HCT116 (cell line): ENCODE results near the gene ASS1. TPM values are rescaled to one million over a fixed set of nuclear protein-coding genes. Genes with fewer than 3 reads are reported as not detected.

ENCODE experiments used
- ATAC-seq: fragments of 200-7000 bp; cut with Tn5 transposase; 2 replicates; pipeline ENCODE4 v1.9.1; 2020; ENCODE audit warnings: mild to moderate bottlenecking, moderate library complexity
- BruUV-seq: library from RNA; stranded (reverse); fragments of 400-500 nt; replicated peaks from 2 replicates; lab custom pipeline; 2021; lab: Mats Ljungman, UMichigan
- CTCF ChIA-PET: fragments of 300-600 bp; sonication (Branson Sonifier 250); formaldehyde crosslinking; loops from one replicate; lab custom pipeline; 2021; ENCODE audit warnings: antibody characterized with exemption; lab: Charles Lee
- POLR2A ChIA-PET: fragments of 300-600, 350-600 bp; sonication (Branson Sonifier 250); formaldehyde crosslinking; loops from one replicate; lab custom pipeline; 2021; ENCODE audit warnings: antibody characterized with exemption; lab: Charles Lee
- RAD21 ChIA-PET, 2 experiments: fragments of 300-600 bp; sonication (Branson Sonifier 250); formaldehyde crosslinking; loops; one replicate each; lab custom pipeline; 2023; ENCODE audit warnings: low total read pairs in 2 of 2; ENCODE audit not compliant: uncharacterized antibody in 2 of 2, unreplicated experiment in 2 of 2, low non-redundant PET in 1 of 2; lab: Charles Lee
- DNase-seq: peaks from one replicate; pipeline ENCODE4 v3.0.0-alpha.2; 2010; ENCODE audit warnings: low read depth, low spot score
- H2AFZ ChIP-seq: fragments of 200-600 bp; shearing (Covaris generic), sonication (generic); 2 replicates; pipeline ENCODE4 v1.6.1; 2017; ENCODE audit warnings: low read depth, mixed run types, mixed read lengths, antibody characterized with exemption, low read length; ENCODE audit not compliant: poor library complexity, severe bottlenecking
- H3K27ac ChIP-seq: 2 replicates; pipeline ENCODE4 v1.5.1; 2012; ENCODE audit warnings: low read depth, low read length
- H3K27me3 ChIP-seq: fragments of 200-600 bp; sonication (generic); 2 replicates; pipeline ENCODE4 v1.6.1; 2016; ENCODE audit warnings: mixed run types, low read length, mixed read lengths; ENCODE audit not compliant: insufficient read depth
- H3K36me3 ChIP-seq, 2 experiments: fragments of 200-500 bp in 1 of 2; fragments of 200-600 bp in 1 of 2; sonication (Bioruptor generic) in 1 of 2; sonication (generic) in 1 of 2; 2 replicates each; pipeline versions ENCODE4 v1.5.1 to v1.6.1; 2014 to 2016; ENCODE audit warnings: low read length in 2 of 2, inconsistent platforms in 1 of 2, mixed read lengths in 1 of 2, mixed run types in 1 of 2; ENCODE audit not compliant: insufficient read depth in 2 of 2, control insufficient read depth in 1 of 2
- H3K4me1 ChIP-seq, 2 experiments: fragments of 200-600 bp in 1 of 2; sonication (generic) in 1 of 2; 2 replicates each; pipeline versions ENCODE4 v1.5.1 to v1.6.1; 2012 to 2017; ENCODE audit warnings: low read length in 2 of 2, inconsistent platforms in 1 of 2, mild to moderate bottlenecking in 1 of 2, mixed read lengths in 1 of 2, mixed run types in 1 of 2, moderate library complexity in 1 of 2; ENCODE audit not compliant: insufficient read depth in 2 of 2, control insufficient read depth in 1 of 2
- H3K4me2 ChIP-seq: fragments of 200-600 bp; sonication (generic); 2 replicates; pipeline ENCODE4 v1.6.1; 2017; ENCODE audit warnings: mixed run types, low read length, mixed read lengths
- H3K4me3 ChIP-seq, 2 experiments: fragments of 200-600 bp in 1 of 2; sonication (generic) in 1 of 2; replicated peaks in 1 of 2; 2 replicates each; pipeline ENCODE4 v1.5.1; 2011 to 2016; ENCODE audit warnings: low read length in 2 of 2, control low read depth in 1 of 2, low read depth in 1 of 2, mild to moderate bottlenecking in 1 of 2, mixed read lengths in 1 of 2, mixed run types in 1 of 2
- H3K79me2 ChIP-seq: fragments of 200-600 bp; sonication (generic); 2 replicates; pipeline ENCODE4 v1.6.1; 2017; ENCODE audit warnings: mild to moderate bottlenecking, mixed run types, low read length, moderate library complexity, mixed read lengths; ENCODE audit not compliant: insufficient read depth
- H3K9ac ChIP-seq: fragments of 200-600 bp; sonication (generic); 2 replicates; pipeline ENCODE4 v1.6.1; 2016; ENCODE audit warnings: low read length, mixed read lengths
- H3K9me2 ChIP-seq: fragments of 200-600 bp; sonication (generic), shearing (Covaris generic); 2 replicates; pipeline ENCODE4 v1.6.1; 2017; ENCODE audit warnings: mixed run types, mild to moderate bottlenecking, moderate library complexity; ENCODE audit not compliant: insufficient read depth
- H3K9me3 ChIP-seq, 2 experiments: fragments of 200-500 bp in 1 of 2; fragments of 200-600 bp in 1 of 2; sonication (Bioruptor generic) in 1 of 2; sonication (generic) in 1 of 2; 2 replicates each; pipeline ENCODE4 v1.6.1; 2014 to 2017; ENCODE audit warnings: low read length in 2 of 2, mixed read lengths in 2 of 2, inconsistent platforms in 1 of 2, low read depth in 1 of 2, mild to moderate bottlenecking in 1 of 2, mixed run types in 1 of 2, moderate library complexity in 1 of 2; ENCODE audit not compliant: control insufficient read depth in 1 of 2, insufficient read depth in 1 of 2
- H4K20me1 ChIP-seq: fragments of 200-600 bp; sonication (generic), shearing (Covaris generic); 2 replicates; pipeline ENCODE4 v1.6.1; 2017; ENCODE audit warnings: mixed run types, mild to moderate bottlenecking, moderate library complexity; ENCODE audit not compliant: insufficient read depth
- CEBPB ChIP-seq: IDR thresholded peaks from 2 replicates; pipeline ENCODE4 v1.6.1; 2012; ENCODE audit warnings: low read depth
- ELF1 ChIP-seq: IDR thresholded peaks from 2 replicates; pipeline ENCODE4 v1.6.1; 2012; ENCODE audit warnings: low read depth, borderline replicate concordance
- EZH2phosphoT487 ChIP-seq: fragments of 200-600 bp; IDR thresholded peaks from 2 replicates; pipeline ENCODE4 v1.6.1; 2018; ENCODE audit warnings: antibody characterized with exemption, borderline replicate concordance
- POLR2A ChIP-seq: IDR thresholded peaks from 2 replicates; pipeline ENCODE4 v1.7.0; 2011; ENCODE audit warnings: borderline replicate concordance; ENCODE audit not compliant: insufficient read depth, insufficient read length; ENCODE audit errors: extremely low read depth
- RAD21 ChIP-seq: IDR thresholded peaks from 2 replicates; pipeline ENCODE4 v1.6.1; 2012; ENCODE audit warnings: low read depth, mild to moderate bottlenecking
- REST ChIP-seq: IDR thresholded peaks from 2 replicates; pipeline ENCODE4 v1.6.1; 2012; ENCODE audit warnings: low read depth
- SIN3A ChIP-seq: IDR thresholded peaks from 2 replicates; pipeline ENCODE4 v1.6.1; 2012; ENCODE audit warnings: low read depth
- TCF7L2 ChIP-seq: IDR thresholded peaks from 2 replicates; pipeline ENCODE4 v1.7.0; 2011; ENCODE audit warnings: borderline replicate concordance, inconsistent platforms; ENCODE audit not compliant: insufficient read depth, insufficient read length; ENCODE audit errors: extremely low read depth
- YY1 ChIP-seq: IDR thresholded peaks from 2 replicates; pipeline ENCODE4 v1.6.1; 2011; ENCODE audit warnings: low read length, low read depth, moderate library complexity, mild to moderate bottlenecking; ENCODE audit not compliant: insufficient replicate concordance; ENCODE audit errors: extremely low read depth
- intact Hi-C: fragments of 100-400 bp; cut with micrococcal nuclease; formaldehyde crosslinking; loops from 2 replicates; pipeline ENCODE4 v1.10.0; 2022
- total RNA-seq: library from RNA; stranded (reverse); gene quantifications from one replicate; pipeline ENCODE4 v1.2.1, GENCODE V29; 2021; ENCODE audit not compliant: unreplicated experiment
- TF ChIP-seq, protein P1 (sequence below), 3 experiments: fragments of 200-600 bp in 1 of 3; sonication (generic) in 1 of 3; IDR thresholded peaks in 2 of 3; conservative IDR thresholded peaks in 1 of 3; 2 replicates each; pipeline ENCODE4 v1.5.1; 2012 to 2017; ENCODE audit warnings: low read depth in 2 of 3, low read length in 2 of 3, antibody characterized with exemption in 1 of 3, borderline replicate concordance in 1 of 3, control low read depth in 1 of 3, mild to moderate bottlenecking in 1 of 3, mixed read lengths in 1 of 3, mixed run types in 1 of 3, moderate library complexity in 1 of 3; ENCODE audit not compliant: insufficient read depth in 1 of 3

ASS1 gene
- total RNA-seq, 1 experiment from 2014 or later: 92.6 TPM

- DNase-seq: no peak
- Histone ChIP-seq H3K9me2 (no peaks in the 10 kb centered on the region), H3K27me3 (no peaks in the 10 kb centered on the region), H3K4me1 (peaks cover 12 to 20% of the 10 kb centered on the region in 2 experiments), H3K36me3 (no peaks in the 10 kb centered on the region), H3K9me3 (no peaks in the 10 kb centered on the region), H3K4me3 (no peak overlapping the region), H3K9ac (no peak overlapping the region), H3K27ac (no peak overlapping the region), H4K20me1 (no peaks in the 10 kb centered on the region), H2AFZ (no peak overlapping the region), H3K4me2 (no peak overlapping the region), H3K79me2 (no peaks in the 10 kb centered on the region)
- intact Hi-C loops: no loop called here
- no TSS peak for BruUV-seq
- RAD21 ChIA-PET: no interaction called here
- POLR2A ChIA-PET: no interaction called here
- CTCF ChIA-PET: no interaction called here
- ATAC-seq: no peak
- TF ChIP-seq SIN3A (no peak), POLR2A (no peak)
Measured at GRCh38 chr9:130453487-130453886, 8.7 kb downstream of the ASS1 start.

GRCh38 chr9:130454096-130454811 lies 9.5 kb downstream of the ASS1 start:
- POLR2A ChIA-PET: interaction anchor here (0.6 kb wide), 1 partner anchor 384 kb away, joined by 3 read pairs; no protein-coding TSS in a partner anchor
- H4K20me1 ChIP-seq: no peaks in the 10 kb centered on the region

More at GRCh38 chr9:130454096-130454811, 9.5 kb downstream of the ASS1 start:
- ATAC-seq (no peak), DNase-seq (no peak)
- H3K9me2 ChIP-seq: no peaks in the 10 kb centered on the region
- no peaks in the 10 kb centered on the region for H3K27me3 ChIP-seq
- intact Hi-C loops: no loop called here
- H3K9ac ChIP-seq: no peak overlapping the region
- peaks cover 12 to 20% of the 10 kb centered on the region in 2 experiments for H3K4me1 ChIP-seq
- ChIA-PET RAD21 (no interaction called here), CTCF (no interaction called here)
- no peaks in the 10 kb centered on the region for H3K36me3 ChIP-seq
- no peak overlapping the region for H2AFZ ChIP-seq
- H3K4me2 ChIP-seq: no peak overlapping the region
- H3K4me3 ChIP-seq: no peak overlapping the region
- no TSS peak for BruUV-seq
- no peak for TF ChIP-seq EZH2phosphoT487
- TF ChIP-seq TCF7L2: no peak
- TF ChIP-seq YY1: no peak
- no peak for TF ChIP-seq ELF1
- no peak for TF ChIP-seq CEBPB
- TF ChIP-seq, protein P1, sequence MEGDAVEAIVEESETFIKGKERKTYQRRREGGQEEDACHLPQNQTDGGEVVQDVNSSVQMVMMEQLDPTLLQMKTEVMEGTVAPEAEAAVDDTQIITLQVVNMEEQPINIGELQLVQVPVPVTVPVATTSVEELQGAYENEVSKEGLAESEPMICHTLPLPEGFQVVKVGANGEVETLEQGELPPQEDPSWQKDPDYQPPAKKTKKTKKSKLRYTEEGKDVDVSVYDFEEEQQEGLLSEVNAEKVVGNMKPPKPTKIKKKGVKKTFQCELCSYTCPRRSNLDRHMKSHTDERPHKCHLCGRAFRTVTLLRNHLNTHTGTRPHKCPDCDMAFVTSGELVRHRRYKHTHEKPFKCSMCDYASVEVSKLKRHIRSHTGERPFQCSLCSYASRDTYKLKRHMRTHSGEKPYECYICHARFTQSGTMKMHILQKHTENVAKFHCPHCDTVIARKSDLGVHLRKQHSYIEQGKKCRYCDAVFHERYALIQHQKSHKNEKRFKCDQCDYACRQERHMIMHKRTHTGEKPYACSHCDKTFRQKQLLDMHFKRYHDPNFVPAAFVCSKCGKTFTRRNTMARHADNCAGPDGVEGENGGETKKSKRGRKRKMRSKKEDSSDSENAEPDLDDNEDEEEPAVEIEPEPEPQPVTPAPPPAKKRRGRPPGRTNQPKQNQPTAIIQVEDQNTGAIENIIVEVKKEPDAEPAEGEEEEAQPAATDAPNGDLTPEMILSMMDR (IDR thresholded peaks at IDR 0.05 in 2 of 3, conservative IDR thresholded peaks at IDR 0.05 in 1 of 3; ENCODE audit: borderline replicate concordance in 1 of 3, insufficient read depth in 1 of 3, low read depth in 2 of 3, low read length in 2 of 3): no peak
- TF ChIP-seq REST: no peak
- TF ChIP-seq RAD21: no peak
- H3K79me2 ChIP-seq: no peaks in the 10 kb centered on the region
- H3K27ac ChIP-seq: no peak overlapping the region
- H3K9me3 ChIP-seq: no peaks in the 10 kb centered on the region
